Measurements from ENCODE around the gene CTNNA1.
"Not testable (repeated sequence)": the region's sequence is repeated elsewhere in the genome, so short reads cannot be mapped to it uniquely, and the experiment has no call there.

The CTNNA1 gene

DNA sequence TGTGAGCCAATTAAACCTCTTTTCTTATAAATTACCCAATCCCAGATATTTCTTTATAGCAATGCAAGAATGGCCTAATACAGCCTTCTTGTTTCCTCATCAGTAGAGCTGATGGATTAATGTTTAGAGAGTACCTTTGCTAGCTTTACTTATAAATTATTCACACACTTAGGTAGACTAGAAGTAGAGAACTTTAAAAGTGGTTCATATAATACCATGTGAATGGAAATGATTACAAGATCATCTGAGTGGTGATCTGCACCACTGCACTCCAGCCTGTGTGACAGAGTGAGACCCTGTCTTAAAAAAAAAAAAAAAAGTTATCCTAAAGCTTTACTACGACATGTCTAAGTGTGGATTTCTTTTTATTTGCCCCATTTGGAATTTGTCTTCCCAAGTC, 145.1 kb downstream of the CTNNA1 start:
- DNase-seq (ENCODE audit: low read depth) = no peak

DNA sequence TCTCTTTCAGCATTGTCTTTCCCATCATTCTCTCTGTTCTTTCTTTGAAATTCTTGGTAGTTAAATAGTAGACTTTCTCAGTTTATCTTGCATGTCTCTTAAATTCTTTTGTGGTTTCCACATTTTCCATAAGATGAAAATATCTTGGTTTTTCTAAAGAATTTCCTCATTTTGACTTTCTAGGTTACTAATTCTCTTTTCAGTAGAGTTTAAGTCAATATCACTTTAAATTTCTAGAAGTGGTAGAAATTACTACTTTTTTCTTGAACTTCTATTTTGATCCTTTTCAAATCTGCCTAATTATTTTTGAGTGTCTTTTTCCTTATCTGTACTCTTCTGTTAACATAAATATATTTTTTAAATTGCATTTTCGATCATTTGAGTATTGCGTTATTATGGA, 145.5 kb downstream of the CTNNA1 start:
- no peak for DNase-seq (ENCODE audit: low read depth)

DNA sequence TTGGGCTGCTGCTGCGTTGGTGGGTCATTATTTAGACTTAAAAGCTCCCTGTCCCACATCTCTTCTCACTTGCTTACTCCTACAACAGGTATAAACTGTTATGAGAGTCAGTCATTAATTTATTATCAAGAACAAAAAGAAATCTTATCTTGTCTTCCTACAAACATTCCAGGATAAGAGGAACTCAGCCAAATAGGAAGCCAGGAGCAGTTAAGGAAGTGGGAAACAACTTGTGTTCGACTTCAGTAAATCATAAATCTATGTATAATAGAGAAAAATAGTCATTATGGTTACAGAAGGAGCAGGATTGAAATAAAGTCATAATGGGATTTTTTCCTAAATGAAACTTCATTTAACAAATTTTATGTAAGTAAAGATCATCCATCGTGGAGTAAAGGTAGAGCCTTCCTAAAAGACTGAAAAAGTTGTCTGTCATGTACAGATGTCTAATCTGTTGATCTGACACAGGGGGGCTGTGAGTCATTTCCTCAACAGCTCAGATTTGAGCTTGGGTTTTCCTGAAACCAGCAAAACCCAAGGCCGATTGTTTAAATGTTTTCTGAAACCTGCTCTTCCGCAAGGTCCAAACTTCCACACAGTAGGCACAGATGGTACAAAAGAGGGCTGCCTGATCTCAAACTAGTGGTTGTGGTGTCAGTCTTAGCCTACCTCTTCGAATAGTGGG, 147.2 kb downstream of the CTNNA1 start:
- no peak for DNase-seq (ENCODE audit: low read depth)

DNA sequence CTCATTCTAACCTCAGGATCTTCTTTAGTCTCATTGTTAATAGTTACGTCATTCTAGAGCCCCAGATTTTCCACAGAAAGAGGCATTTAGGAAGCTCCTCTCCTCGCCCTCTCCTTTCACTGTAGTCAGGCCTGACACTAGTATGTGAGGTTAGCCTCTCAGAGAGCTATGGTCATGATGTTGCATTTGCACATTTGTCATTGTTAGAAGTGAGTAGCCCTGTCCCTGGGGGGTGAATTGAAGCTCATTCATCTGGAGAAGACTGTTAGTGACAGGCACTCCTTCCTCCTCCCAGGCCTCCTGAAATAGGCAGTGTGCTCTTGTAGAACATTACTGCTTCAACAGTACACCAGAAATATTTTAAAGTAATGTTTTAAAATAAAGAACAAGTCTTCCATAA, 148.5 kb downstream of the CTNNA1 start:
- no peak for DNase-seq (ENCODE audit: low read depth)

DNA sequence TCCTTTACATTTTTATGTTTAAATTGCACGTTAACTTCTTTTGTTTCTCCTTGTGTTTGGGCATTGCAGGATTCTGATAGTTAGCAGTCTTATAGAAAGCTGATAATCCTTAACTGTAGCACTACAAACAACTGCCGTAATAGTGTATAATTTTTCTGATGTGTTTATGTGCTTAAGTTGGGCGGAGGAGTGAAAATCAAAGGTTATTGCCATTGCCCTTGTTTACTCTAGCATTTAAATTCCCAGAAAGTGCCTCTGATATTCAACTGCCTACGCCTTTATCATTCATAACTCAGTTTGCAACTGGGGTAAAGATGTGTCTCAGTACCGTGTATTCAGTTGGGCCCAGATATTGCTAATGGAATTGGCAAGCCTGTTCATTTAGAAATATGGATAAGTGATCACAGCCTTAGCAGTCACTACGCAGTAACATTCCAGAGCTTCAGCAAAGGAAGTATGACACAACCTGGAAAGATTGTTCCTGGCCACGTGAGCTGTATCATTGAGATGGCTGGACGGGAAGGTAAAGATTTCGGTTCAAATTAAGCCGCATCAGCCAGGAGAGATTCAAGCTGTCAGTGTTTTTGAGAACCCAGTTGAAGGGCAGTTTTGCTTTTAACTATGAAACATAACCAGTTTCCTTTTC, 150.0 kb downstream of the CTNNA1 start:
- no peak for DNase-seq (ENCODE audit: low read depth)

DNA sequence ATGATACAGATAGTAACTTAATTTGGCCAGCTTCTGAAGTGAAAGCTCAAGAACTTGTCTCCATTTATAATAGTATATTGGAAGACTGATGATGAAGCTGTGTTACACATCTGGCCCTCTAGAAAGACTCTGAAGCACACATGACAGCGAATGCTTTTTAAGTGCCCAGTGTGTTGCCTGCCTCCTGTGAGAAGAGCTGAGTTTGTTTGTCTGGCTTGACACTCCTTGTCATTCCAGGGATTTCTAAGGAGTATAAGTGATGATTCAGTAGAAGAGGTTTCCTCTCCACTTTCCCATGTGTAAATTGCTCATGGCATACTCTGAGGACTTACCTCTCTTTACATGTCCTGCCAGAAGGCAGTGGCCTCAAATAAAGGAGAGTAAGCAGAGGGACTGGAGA, 152.3 kb downstream of the CTNNA1 start:
- no peak for DNase-seq (ENCODE audit: low read depth)

DNA sequence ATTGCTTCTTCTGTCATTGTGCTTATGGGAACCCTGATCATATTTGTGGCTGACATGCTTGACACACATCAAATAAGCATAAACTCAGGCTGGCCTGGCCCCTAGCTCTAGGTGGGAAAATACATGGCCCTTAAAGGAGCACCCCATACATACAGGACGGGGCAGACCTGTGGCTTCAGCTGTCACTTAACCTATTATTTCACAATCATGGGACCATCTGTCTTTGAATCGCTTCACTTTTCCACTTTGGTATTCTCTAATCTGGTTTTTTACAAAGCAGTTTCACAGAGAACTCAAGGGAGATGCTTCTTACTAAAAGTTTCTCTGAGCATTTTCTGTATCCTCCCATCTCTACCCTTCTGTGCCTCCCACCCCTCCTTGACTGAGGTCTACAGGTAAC, 156.5 kb downstream of the CTNNA1 start:
- no peak for DNase-seq (ENCODE audit: low read depth)

DNA sequence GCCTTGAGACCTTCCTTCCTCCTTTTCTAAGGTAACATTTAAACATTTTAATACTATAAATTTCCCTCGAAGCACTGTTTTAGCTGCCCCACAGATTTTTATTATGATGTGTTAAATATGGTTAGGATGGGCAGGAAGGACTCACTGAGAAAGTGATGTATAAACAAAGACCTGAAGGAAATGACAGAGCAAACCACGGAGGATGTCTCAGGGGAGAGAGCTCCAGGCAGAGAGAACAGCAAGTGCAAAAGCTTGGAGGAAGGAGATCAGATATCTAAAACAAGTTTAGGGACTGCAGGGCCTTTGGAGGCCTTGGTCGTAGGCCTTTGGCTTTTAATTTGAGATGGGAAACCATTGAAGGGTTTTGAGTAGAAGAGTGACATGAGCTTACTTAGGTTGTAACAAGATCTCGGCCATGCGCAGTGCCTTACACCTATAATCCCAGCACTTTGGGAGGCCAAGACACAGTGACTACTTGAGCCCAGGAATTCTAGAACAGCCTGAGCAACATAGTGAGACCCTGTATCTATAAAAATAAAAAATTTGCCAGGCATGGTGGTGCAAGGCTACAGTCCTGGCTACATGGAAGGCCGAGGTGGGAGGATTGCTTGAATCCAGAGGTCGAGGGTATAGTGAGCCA, 157.4 kb downstream of the CTNNA1 start:
- DNase-seq (ENCODE audit: low read depth) = no peak

DNA sequence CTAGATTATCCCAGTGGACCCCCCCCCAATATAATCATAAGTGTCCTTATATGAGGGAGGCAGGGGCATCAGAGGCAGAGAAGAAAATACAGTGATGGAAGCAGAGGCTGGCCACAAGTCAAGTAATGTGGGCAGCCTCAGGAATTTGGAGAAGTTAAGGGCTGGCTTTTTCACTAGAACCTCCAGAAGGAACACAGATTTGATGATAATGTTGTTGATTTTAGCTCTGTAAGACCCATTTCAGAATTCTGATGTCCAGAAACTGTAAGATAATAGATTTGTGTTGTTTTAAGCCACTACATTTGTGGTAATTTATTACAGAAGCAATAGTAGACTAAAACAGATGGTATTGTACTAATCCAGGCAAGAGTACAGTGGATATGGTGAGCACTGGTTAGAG, 158.2 kb downstream of the CTNNA1 start:
- DNase-seq (ENCODE audit: low read depth) = no peak

DNA sequence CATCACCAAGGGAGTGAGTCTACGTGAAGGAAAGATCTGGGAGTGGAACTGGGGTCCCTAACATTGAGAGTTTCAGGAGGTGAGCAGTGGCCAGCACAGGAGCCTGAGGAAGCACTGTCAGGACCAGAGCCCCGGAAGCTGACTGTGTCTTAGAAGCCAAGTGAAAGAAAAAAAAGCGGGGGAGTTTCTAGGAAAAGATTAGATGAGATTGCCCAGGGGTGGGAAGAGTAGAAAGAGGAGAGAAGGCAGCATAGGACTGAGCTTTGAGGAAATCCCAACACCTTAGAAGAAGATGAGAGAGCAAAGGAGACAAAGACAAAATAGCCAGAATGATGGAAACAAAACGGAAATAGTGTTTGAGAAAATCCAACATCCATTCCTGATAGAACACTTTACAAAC, 158.9 kb downstream of the CTNNA1 start:
- DNase-seq (ENCODE audit: low read depth) = no peak

DNA sequence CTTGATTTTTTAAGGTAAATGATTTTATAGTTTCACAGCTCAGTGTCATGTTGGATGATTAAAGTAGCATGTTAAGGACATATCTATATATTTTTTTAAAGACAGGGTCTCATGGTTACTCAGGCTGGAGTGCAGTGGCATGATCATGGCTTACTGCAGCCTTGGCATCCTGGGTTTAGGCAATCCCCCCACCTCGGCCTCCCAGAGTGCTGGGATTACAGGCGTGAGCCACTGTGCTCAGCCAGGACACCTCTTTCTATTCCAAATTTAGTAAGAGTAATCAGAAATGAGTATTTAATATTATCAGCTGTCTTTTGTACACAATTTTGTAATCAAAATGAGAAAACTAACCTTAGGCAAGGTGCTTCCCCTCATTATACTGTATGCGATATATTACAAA, 160.5 kb downstream of the CTNNA1 start:
- no peak for DNase-seq (ENCODE audit: low read depth)

DNA sequence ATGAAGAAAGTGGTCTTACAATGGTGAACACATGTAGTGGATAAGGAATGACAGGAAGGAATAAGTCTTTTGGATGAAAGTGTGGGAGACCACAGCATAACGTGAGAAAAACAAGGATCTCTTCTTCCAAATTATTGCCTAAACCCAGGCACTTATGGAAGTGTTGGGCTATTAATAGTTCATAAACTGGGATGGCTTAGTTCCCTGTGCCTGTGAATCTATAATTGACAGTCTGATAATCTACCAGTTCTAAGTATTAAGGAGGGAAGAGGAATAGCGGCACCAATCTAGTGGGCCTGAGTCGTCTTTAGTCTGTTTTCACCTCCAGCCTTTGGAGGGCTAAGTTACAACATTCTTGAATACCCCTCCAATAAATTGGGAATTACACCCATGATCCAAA, 161.1 kb downstream of the CTNNA1 start:
- no peak for DNase-seq (ENCODE audit: low read depth)

DNA sequence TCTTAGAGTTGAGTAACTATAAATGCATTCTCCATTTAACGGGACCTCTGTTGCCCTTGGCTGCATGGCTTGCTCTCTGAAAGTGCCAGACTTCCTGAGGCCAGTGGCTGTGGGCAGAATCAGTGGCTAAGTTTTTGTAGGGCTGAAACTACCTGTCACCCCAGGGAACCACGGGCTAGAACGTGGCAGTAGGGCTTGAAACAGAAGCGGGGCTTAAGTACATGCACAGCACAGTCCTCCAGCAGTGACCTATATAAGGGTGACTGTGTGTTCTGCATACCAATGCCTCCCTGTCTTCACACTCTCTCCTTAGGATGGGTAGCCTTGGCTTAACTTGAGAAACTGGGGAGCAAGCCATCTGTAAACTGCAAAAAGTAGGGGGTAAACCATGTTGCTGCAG, 165.5 kb downstream of the CTNNA1 start:
- DNase-seq (ENCODE audit: low read depth) = no peak

DNA sequence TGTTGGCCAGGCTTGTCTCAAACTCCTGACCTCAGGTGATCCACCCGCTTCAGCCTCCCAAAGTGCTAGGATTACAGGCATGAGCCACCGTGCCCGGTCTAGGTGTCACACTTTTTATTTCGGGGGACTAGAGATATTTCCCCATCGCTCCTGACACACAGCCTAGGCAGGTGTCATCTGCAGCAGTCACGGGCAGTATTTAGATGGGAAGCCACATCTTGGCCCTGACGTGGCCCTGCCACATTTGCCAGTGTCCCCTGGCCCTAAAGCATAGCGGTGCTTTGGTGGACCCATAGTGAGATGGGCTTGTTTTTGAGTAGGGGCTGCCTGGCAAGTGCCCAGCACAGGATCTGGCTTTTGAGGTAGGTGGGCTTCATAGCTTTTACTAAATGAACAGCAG, 167.0 kb downstream of the CTNNA1 start:
- DNase-seq (ENCODE audit: low read depth) = no peak

DNA sequence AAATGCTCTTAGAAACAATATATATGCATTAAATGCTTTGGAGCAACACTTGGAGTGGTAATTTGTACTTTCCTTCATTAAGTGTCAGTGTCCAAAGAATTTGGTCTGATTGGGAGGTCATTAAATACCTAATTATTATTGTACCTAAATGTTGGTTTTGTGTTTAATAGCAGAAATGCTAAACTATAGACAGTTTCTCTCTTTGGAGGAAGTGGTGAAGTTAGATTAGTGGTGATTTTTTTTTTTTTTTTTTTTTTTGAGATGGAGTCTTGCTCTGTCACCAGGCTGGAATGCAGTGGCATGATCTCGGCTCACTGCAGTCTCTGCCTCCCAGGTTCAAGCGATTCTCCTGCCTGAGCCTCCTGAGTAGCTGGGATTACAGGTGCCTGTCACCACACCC, 168.1 kb downstream of the CTNNA1 start:
- not testable (repeated sequence) for DNase-seq (ENCODE audit: low read depth)

DNA sequence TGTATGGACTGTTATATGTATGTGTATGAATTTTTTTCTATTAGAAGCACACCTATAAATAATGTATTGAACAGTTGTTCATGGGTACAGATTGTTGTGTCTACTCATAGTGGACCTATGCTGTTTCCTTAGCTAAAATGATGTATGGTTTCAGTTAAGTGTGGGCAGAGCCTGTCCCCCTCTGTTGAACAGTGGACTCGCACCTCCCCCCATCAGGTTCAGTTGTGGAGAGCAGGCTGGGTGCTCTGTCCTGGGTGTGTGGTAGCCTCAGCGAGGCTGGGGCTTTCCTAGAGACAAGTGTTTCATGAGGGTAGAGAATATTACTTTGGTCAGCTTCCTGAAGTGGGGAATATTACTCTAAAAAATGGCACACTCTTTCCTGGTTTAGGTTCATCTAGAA, 169.3 kb downstream of the CTNNA1 start:
- DNase-seq (ENCODE audit: low read depth) = no peak

DNA sequence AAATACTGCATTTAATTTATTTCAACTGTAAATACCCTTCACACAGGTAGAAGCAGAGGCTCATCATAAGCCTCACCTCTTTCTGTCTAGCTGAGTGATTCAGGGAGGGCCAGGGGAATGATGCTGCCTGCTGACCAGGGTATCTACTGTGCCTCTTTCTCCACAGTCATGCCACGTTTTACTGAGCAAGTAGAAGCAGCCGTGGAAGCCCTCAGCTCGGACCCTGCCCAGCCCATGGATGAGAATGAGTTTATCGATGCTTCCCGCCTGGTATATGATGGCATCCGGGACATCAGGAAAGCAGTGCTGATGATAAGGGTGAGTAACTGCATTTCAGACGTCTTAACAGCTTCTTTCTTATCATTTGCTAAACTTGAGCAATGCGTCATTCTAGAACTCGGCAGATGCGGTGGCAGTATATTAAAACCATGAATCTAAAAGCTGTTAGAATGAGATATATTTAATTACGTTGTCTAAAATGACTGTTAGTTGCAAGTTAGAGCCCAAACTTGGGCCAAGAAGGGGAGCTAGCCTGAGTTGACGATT, 171.9 kb downstream of the CTNNA1 start:
- no peak for DNase-seq (ENCODE audit: low read depth)

DNA sequence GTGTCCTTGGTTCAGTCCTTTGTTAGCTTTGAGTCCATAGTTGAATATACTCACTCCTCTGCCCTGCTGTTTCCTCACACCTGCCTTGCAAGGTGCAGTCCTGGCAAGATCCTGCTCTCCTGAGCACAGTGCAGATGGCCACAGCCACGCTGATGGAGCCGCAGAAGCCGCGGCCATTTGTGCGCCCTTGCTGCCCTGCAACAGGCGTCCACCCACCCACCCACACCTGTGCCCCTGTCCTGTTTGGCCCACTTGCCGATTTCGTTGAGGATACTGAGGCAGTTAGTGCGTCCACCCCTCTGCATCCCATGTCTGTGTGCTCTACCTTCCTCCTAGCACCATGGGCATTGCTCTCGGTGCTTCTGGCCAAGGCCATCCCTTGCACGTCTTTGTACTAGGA, 173.0 kb downstream of the CTNNA1 start:
- no peak for DNase-seq (ENCODE audit: low read depth)

DNA sequence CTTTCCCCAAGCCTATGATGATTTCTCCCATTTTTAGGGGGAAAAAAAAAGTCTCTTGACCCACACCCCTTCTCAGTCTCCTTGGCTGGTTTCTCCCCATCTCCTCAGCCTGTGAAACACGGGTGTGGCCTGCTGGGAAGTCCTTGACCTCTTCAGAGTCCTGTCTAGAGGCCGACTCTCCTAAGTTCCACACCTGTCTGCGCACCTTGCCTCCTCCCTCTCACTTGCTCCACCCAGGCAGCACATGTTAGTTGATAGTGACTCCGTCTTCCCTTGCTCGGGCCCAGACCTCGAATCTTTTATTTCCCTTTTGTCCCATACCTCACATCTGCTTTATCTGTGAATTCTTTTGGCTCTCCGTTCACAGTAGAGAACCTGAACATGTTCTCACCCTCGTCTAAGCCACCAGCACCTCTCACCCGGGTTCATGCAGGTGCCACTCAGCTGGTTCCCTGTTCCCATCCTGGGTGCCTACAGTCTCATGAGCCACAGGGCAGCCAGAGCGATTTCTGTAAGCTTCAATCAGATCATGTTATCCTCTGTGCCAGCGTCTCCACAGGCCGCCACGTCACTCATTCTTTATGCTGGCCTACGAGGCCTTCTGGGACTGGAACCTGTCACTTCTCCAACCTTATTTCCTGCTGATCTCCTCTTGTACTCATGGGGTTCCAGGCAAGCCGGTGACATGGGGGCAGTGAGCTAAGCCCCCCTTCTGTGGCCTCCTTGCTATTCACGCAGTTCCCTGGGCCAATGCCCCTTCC, 173.6 kb downstream of the CTNNA1 start:
- no peak for DNase-seq (ENCODE audit: low read depth)

DNA sequence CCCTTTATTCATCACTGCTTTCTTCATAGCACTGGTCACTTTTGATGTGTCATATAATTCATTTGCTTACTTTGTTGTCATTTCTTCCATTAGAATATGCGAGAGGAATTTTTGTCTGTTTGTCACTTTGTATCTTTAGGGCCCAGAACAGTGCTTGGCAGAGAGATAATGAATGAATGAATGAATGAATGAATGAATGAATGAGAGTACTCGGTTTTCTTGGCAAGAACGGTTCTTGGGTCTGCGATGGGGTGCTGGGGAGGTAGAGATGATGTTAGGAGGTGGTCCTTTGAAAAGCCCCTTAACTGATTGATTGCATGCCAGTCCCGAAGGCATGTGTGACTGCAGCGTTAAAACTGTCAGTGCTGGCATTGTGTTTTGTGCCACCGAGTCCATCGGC, 174.3 kb downstream of the CTNNA1 start:
- DNase-seq (ENCODE audit: low read depth) = no peak

DNA sequence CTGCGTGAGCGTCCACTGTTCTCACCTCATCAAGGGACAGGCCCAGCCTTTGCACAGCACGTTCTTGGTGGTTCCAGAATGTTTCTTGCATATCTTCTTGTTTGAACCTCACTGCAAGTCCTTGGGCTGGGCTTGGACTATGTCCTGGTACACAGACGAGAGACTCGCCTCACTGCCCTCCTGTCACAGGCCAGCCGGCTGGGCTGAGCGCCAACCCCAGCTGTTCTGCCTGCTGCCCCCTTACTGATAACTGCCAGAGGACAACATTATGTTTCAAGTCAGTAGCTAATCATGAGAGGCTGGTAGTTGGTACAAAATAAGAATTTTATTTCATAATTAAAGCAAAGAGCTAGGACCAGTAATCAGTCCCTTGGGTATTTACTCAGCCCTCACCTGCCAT, 174.8 kb downstream of the CTNNA1 start:
- DNase-seq (ENCODE audit: low read depth) = no peak

DNA sequence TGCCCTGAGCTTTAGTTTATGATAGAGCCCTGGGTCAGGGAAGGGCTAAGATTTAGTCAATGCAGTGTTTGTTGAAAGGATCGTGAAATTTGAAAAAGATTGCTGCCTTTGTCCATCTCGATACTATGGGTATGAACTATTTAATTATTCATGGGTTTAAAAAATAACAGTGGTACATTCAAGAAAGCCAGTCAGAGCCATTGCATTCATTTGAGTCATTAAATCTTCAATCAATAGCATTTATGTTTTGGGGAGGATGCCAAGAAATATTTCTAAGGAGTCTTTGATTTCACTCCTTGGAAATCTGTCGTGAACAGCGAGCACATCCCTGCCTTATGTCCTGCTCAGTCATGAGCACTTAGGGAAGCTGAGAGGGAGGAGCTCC, 176.3 kb downstream of the CTNNA1 start:
- DNase-seq (ENCODE audit: low read depth) = no peak
